Progenitor cell of endocrine pancreas (in vitro differentiated cells): ENCODE results near the gene VPS13D. TPM values are rescaled to one million over a fixed set of nuclear protein-coding genes. Genes with fewer than 3 reads are reported as not detected.

ENCODE experiments used
- DNase-seq: peaks from one replicate; pipeline ENCODE4 v3.0.0; 2021; ENCODE audit warnings: low spot score; ENCODE audit not compliant: unreplicated experiment
- H3K27ac Mint-ChIP-seq: 2 replicates; pipeline ENCODE4 v1.8.0; 2021; ENCODE audit warnings: mild to moderate bottlenecking, moderate library complexity, mixed read lengths
- H3K27me3 Mint-ChIP-seq: 2 replicates; pipeline ENCODE4 v1.8.0; 2021; ENCODE audit warnings: mixed read lengths
- H3K36me3 Mint-ChIP-seq: 2 replicates; pipeline ENCODE4 v1.8.0; 2022; ENCODE audit warnings: mixed read lengths; ENCODE audit not compliant: insufficient read depth
- H3K4me1 Mint-ChIP-seq: 2 replicates; pipeline ENCODE4 v1.8.0; 2021; ENCODE audit warnings: low read depth, mixed read lengths
- H3K4me3 Mint-ChIP-seq: 2 replicates; pipeline ENCODE4 v1.8.0; 2021; ENCODE audit warnings: low read depth, mild to moderate bottlenecking, moderate library complexity, mixed read lengths
- H3K9me3 Mint-ChIP-seq: 2 replicates; pipeline ENCODE4 v1.8.0; 2021; ENCODE audit warnings: low read depth, mixed read lengths
- CTCF ChIP-seq: fragments of 200-600 bp; sonication (generic); IDR thresholded peaks from one replicate; pipeline ENCODE4 v1.5.0; 2021; ENCODE audit warnings: antibody characterized with exemption, mild to moderate bottlenecking; ENCODE audit not compliant: unreplicated experiment
- total RNA-seq: library from RNA; stranded (reverse); gene quantifications from 2 replicates; pipeline ENCODE4 v1.2.1, GENCODE V29; 2021

The VPS13D gene
- total RNA-seq, 1 donor from 2014 or later, result 41.9 TPM

DNA sequence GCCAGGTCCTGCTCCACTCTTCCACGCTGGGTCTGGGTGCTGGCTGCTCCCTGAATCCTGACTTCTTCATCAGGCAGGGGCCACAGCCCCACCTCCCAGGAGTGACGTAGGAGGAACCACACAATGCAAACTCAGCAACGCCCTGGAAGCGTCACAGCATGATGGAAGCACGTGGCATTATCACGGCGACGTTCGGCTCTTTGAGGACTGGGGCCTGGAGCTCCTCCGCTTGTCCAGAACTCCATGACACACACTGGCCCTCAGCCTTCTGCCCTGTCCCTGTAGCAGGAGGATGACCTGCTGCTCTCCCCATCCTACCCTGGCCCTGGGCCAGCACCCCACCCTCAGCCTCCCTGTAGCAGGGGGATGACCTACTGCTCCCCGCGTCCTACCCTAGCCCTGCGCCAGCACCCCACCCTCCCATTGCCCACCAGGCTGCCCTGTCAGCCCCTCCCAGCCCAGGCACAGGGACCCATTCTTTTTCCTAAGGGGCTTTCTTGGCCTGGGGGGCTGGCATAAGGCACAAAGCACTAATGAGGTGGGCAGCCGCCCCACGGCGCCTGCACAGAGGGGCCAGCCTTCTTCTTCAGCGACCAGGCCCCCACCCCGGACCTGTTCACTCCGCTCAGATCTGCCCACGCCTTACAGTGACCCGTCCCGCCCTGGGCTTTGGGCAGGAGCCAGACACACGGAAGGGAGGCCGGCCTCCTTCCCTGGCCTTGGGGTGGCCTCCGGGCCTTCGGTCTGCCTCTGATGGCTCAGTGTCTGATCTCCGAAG lies 322.5 kb downstream of the VPS13D start:
- peaks cover 8% of the 10 kb centered on the region for H3K27me3 Mint-ChIP-seq
- H3K4me1 Mint-ChIP-seq, result peaks cover 18% of the 10 kb centered on the region
- no peaks in the 10 kb centered on the region for H3K36me3 Mint-ChIP-seq
- no peak for DNase-seq
- H3K27ac Mint-ChIP-seq, result no peak overlapping the region
- no peaks in the 10 kb centered on the region for H3K9me3 Mint-ChIP-seq
- no peak for TF ChIP-seq CTCF
- no peak overlapping the region for H3K4me3 Mint-ChIP-seq

DNA sequence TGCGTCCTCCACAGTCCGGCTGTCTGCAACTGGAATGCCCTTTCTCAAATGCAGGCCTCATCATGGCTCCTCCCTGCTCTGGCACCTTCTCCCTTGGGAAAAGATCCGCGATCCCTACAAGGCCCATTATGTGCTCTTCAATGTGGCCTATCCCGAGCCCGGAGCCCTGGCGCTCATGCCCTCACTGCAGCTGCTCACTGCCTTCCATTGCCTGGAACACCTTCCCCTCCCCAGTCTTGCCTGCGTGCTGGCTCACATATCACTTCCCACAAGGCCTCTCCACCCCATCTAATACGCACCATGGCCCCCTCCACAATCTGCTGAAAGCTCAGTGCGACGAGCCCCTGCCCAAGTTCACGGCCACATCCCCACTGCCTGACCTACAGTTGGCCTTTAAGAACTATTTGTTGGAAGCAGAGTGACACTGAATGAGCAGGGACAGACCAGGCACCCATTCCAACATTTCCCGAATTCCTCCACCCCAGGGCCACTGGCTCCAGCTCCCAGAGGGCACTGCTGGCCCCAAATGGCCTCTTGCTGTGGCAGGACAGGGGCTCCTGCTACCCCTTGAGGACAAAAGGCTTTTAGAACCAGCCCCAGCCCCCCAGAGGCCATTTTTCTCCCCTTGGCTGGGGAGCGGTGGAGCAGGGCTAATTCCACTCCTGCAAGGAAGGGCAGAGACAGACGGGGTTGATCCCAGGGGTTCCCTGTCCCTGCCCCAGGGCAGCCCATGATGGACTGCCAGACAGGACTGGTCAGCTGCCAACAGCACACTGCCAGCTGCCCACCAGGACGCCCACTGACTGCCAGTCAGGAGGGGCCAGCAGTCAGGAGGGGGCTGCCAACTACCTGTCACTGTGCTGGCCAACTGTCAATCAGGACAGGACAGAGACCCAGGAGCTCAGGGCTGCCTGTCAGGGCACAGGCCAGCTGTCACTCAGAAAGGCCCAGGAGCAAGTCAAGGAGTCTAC lies 323.4 kb downstream of the VPS13D start:
- Mint-ChIP-seq H3K27me3 (peaks cover 5% of the 10 kb centered on the region), H3K4me1 (peaks cover 15% of the 10 kb centered on the region), H3K27ac (peak overlapping the region; percentile 38), H3K36me3 (peaks cover 1% of the 10 kb centered on the region), H3K4me3 (peak overlapping the region; percentile 35), H3K9me3 (no peaks in the 10 kb centered on the region)
- no peak for DNase-seq
- no peak for TF ChIP-seq CTCF

DNA sequence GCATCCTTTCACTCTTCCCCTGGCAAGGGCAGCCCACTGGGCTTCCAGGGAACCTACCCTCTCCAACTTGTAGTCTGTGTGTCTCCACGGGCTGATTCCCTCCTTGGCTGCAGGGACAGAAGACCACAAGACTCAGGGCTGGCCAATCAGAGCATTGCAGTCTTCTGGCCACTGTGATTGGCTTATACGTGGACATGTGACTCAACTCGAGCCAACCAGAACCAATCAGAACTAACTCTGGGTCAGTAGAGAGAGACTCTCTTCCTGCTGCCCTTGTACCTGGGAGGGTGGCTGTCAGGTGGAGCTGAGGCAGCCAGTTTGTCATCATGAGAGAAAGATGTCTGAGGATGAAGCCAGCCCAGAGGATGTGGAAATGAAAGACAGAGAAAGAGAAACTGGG lies 324.1 kb downstream of the VPS13D start:
- Mint-ChIP-seq H3K4me1 (peaks cover 15% of the 10 kb centered on the region), H3K27me3 (peaks cover 5% of the 10 kb centered on the region), H3K4me3 (no peak overlapping the region), H3K36me3 (peaks cover 1% of the 10 kb centered on the region), H3K27ac (peak overlapping the region; percentile 18), H3K9me3 (no peaks in the 10 kb centered on the region)
- TF ChIP-seq CTCF, result no peak
- DNase-seq, result no peak

GRCh38 chr1:12554521-12555305 lies 324.9 kb downstream of the VPS13D start:
- Mint-ChIP-seq H3K27me3 (peaks cover 5% of the 10 kb centered on the region), H3K4me1 (peaks cover 13% of the 10 kb centered on the region), H3K9me3 (no peaks in the 10 kb centered on the region), H3K36me3 (peaks cover 1% of the 10 kb centered on the region), H3K27ac (no peak overlapping the region), H3K4me3 (no peak overlapping the region)
- no peak for TF ChIP-seq CTCF
- no peak for DNase-seq
